Activated CD4-positive, alpha-beta memory T cell treated with anti-CD3 and anti-CD28 coated beads, Interleukin-2, amount 10 ng/mL, durations not matched to agents 7 days and 5 days (primary cell): ENCODE results near the gene IKZF1. TPM values are rescaled to one million over a fixed set of nuclear protein-coding genes. Genes with fewer than 3 reads are reported as not detected.

Experiments used
- CTCF ChIA-PET: fragments of 350-600 bp; sonication (Branson Sonifier 250); formaldehyde crosslinking; loops from one replicate; lab custom pipeline; 2021; ENCODE audit warnings: antibody characterized with exemption, inconsistent platforms; lab: Charles Lee
- POLR2A ChIA-PET: fragments of 350-600 bp; sonication (Branson Sonifier 250); formaldehyde crosslinking; loops from one replicate; lab custom pipeline; 2021; ENCODE audit warnings: antibody characterized with exemption; lab: Charles Lee
- DNase-seq: peaks from one replicate; pipeline ENCODE4 v3.0.0-alpha.2; 2020
- H3K27ac Mint-ChIP-seq: one replicate; pipeline ENCODE4 v1.8.0; 2021; ENCODE audit warnings: mild to moderate bottlenecking, mixed read lengths
- H3K27me3 Mint-ChIP-seq: one replicate; pipeline ENCODE4 v1.8.0; 2021; ENCODE audit warnings: mixed read lengths
- H3K36me3 Mint-ChIP-seq: one replicate; pipeline ENCODE4 v1.8.0; 2021; ENCODE audit warnings: low read depth, mixed read lengths
- H3K4me1 Mint-ChIP-seq: one replicate; pipeline ENCODE4 v1.8.0; 2021; ENCODE audit warnings: mixed read lengths
- H3K4me3 Mint-ChIP-seq: one replicate; pipeline ENCODE4 v1.8.0; 2021; ENCODE audit warnings: mild to moderate bottlenecking, mixed read lengths
- H3K9me3 Mint-ChIP-seq: one replicate; pipeline ENCODE4 v1.8.0; 2021; ENCODE audit warnings: mixed read lengths
- total RNA-seq, 2 experiments: library from RNA; stranded (reverse); gene quantifications; one replicate each; pipeline ENCODE4 v1.2.3, GENCODE V29; 2021

Gene IKZF1
- total RNA-seq, 2 experiments from 2014 or later, result 383 to 404 TPM

DNA sequence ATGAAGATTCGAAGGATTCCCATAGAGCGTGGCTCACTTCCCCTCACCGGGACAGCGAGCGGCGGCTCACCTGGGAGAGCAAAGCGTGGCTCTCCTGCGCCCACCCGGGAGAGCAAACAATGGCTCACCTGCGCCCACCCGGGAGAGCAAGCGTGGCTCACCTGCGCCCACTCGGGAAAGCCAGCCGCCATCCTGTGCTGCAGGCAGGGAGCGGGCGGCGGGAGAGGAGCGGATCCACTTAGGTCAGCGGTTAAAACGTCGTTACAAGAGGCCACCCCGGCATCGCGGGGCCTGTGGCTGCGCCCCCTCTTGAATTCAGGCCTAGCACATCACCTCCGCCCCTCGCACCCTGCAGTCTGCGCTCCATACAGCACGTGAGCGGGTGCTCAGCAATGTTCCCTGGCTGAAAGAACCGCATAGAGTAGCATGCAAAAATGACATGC is 146.1 kb downstream of the IKZF1 start:
- ChIA-PET CTCF (interaction anchor here (1.3 to 3.8 kb wide), 4 partner anchors 17 to 358 kb away, joined by 3 to 21 read pairs (median 6); partner anchors contain the start of gene ZPBP), POLR2A (interaction anchor here (0.6 to 2.6 kb wide), 12 partner anchors 11 to 289 kb away, joined by 3 to 13 read pairs (median 4); no protein-coding TSS in a partner anchor)
- peak; percentile 28 for DNase-seq
- Mint-ChIP-seq H3K36me3 (peaks cover 19% of the 10 kb centered on the region), H3K27ac (peak overlapping the region; percentile 61), H3K4me1 (peaks cover 40% of the 10 kb centered on the region), H3K27me3 (peaks cover 11% of the 10 kb centered on the region), H3K4me3 (peak overlapping the region; percentile 91), H3K9me3 (no peaks in the 10 kb centered on the region)

Other genes starting within 250 kb of the IKZF1 start
- gene ZPBP, start 211.5 kb upstream of the IKZF1 start, total RNA-seq, result not detected
- gene FIGNL1, start 145.6 kb downstream of the IKZF1 start, total RNA-seq, result 10 to 100 TPM; 39.7 to 41.2 TPM